Stimulated activated naive CD8-positive, alpha-beta T cell treated with anti-CD3 and anti-CD28 coated beads, Interleukin-15, Interleukin-2, amounts not matched to agents 100 U/mL and 50 U/mL, for 24 hours (primary cell): ENCODE results near the gene DNAAF8.
"Not testable (repeated sequence)": the region's sequence is repeated elsewhere in the genome, so short reads cannot be mapped to it uniquely, and the experiment has no call there.

ENCODE experiments used
- ATAC-seq: fragments of 150-1000 bp; cut with Tn5 transposase; one replicate; pipeline ENCODE4 v1.10.0; 2021
- DNase-seq: peaks from one replicate; pipeline ENCODE4 v3.0.0; 2021

Gene DNAAF8

DNA sequence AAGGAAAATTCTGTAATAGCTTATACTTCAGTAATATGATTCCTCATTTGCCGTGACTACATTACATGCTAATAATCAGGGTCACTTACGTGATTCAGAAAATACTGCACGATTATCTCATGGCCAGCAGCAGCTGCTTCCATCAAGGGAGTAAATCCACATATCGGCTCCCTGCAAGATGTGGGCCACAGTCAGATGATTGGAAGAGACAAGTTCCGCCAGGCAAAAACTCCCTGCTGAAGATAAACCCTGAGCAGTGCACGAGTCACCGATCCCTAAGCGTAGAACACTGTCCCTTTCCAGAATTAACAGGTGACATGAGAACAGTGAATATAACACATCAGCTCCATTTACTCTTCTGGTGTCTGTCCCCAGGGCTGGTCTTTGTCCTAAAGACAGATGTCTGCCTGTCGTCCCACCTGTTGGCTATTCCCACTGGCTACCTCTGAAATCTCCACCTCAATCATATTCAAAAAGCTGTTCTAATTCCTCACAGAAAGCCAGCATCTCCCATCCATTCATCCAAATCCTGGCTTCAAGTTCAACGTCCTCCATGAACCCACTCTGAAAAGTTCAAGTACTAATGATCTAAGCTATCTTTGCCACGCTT, 9.6 kb upstream of the DNAAF8 start:
- no peak for ATAC-seq
- no peak for DNase-seq

DNA sequence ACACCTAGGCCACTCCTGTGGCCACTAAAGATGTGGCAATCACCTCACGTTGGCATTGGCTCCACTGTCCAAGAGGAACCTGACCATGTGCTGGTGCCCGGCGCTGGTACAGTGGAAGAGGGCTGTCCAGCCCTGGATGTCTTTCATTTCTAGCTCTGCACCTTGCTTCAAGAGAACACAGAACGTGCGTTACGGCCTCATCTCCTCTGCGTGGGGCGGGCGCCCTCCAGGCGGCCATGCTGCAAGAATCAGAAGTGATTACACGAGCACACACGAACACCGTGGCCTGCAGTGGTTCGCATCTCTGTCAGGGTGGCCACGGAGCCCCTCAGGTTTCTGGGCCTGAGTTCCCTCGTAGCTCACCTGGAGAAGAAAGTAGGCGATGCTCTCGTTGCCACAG, 7.7 kb upstream of the DNAAF8 start:
- no peak for ATAC-seq
- no peak for DNase-seq

DNA sequence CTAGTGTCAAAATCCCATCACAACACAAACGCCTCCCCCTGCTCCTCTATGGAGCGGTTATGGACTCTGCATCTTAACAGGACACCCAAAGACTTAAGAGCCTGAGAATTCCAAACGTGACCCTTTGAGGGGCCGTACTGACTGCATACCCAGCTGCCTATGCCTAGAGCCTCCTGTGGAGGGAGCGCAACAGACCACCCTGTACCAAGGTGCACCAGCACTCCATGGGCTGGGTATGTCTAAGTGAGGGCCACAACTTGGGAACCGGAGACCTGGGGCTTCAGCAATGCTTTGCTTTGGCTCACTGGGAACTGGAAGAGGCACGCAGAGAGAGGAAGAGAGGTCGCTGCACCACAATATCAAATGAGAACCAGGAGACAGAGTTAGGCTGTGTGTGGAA, 5.7 kb upstream of the DNAAF8 start:
- no peak for ATAC-seq
- no peak for DNase-seq

DNA sequence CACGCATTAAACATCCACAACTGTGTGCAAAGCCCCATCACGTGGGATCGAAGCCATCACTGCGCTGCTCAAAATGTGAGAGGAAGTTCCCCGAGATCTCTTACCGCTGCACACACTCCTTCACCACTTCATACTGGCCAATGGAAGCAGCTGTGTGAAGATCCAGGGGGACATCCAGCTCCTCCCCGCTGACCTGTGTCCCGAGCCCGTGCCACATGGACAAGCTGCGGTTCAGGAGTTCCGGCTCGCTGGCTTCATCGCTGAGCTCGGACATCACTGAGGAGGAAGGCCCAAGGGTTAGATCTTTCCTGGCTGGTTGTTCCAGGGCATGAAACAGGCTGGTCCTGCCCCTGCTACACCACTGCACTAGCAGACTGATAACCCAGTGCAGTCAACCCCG, 4.5 kb upstream of the DNAAF8 start:
- DNase-seq (no peak), ATAC-seq (no peak)

DNA sequence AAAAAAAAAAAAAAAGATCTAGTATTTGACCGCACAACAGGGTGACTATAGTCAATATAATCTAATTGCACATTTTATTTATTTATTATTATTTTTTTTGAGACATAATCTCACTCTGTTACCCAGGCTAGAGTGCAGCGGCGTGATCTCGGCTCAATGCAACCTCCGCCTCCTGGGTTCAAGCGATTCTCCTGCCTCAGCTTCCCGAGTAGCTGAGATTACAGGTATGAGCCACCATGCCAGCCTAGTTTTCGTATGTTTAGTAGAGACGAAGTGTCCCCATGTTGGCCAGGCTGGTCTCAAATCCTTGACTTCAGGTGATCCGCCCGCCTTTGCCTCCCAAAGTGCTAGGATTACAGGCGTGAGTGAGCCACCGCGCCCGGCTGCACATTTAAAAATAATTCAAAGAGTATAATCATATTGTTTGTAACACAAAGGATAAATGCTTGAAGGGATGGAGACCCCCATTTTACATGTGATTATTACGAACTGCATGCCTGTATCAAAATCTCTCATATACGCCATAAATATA, 1.1 kb upstream of the DNAAF8 start:
- DNase-seq (no peak), ATAC-seq (no peak)

DNA sequence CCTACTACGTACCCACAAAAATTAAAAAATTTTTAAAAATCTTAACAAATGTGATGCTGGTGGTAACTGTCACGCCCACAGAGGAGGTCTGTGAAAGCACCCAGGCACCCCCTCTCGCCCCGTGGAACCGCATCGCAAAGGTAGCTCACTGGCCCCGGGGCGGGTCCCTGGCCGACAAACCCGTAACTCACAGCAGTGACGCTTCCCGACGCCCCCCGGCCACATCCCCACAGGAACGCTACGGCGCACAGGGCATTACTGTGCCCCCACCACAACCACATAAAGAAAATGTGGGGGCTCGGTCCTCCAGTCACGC, 632 bp upstream of the DNAAF8 start:
- ATAC-seq (no peak), DNase-seq (peak; percentile 48)

DNA sequence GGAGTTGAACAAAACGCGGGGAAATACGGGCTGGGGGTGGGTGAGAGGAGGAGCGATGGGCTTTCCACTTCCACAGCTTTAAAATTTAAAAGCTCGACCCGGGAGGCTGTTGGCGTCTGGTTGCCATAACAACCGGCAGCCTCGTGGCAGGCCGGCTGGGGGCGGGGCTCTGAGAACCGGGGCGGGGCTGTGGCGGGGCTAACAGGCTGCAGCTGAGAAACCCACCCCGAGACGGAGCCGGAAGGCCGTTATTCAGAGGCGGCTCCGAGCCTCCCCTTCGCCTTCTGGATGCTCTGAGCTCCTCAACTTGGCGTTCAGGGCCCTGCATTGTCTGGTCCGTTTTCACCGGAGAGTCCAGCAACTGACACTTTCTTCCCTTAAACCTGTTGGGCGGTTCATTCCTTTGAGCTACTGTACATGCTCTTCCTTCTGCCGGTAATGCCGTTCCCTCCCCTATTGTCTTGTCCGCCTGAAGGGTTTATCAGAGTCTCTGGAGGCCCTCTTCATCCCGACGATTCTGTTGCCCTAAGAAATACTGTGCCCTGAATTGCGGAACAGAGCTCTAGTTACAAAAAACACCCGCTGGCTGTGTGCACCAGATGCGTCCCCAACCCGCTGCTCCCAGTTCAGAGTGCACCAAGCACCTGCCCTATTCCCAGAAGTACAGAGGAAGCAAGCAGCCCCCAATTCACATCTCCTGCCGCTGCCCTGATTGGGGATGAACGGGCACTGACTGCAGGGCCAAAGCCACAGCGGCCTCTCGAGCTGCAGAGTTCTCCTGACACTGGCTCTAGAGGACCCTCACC, 596 bp downstream of the DNAAF8 start:
- ATAC-seq (peak; percentile 77), DNase-seq (peak; percentile 97)

DNA sequence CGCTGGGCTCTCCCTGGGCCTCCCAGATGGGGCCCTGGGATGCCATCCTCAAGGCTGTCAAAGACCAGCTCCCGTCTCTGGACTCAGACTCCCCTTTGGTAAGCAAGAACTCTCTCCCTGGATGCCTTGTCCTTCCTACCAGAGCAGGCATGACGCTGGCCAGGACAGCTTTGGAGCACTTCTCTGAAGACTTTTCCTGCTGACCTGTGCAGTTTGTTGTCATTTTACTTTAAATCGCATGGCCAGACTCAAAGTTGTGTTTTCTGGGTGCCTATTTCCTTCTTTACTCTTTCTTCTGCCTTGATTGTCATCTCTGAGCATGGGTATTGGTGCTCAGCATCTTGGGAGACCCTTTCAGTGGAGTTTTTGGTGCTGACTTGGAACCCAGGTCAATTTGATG, 2.2 kb downstream of the DNAAF8 start:
- ATAC-seq: no peak
- DNase-seq: no peak

DNA sequence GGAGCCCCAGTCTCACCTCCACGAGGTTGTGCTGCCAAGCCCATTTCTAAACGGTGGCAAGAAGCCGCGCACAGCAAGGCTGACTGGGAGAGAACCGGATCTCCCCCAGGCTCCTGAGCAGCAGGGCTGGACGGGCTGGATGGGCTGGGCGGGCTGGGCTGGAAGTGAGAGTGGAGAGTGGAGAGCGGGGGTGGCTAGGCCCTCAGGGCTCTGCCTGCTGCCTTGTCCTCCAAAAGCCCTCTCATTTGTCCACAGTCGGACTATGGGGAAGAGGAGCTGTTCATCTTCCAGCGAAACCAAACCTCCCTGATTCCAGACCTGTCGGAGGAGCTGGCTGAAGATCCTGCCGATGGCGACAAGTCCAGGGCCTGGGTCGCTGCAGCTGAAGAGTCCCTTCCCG, 3.2 kb downstream of the DNAAF8 start:
- ATAC-seq: no peak

DNA sequence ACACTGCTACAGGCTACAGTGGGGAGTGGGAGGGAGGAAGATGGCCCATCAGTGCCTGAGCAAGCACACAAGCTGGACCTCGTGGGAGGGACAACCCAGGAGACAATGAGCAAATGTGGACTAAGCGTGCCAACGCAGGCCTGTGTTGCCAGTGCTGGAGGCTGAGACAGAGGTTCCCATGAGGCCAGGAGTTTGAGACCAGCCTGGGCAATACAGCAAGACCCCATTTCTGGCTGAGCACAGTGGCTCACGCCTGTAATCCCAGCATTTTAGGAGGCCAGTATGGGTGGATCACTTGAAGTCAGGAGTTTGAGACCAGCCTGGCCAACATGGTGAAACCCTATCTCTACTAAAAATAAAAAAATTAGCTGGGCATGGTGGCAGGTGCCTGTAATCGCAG, 4.0 kb downstream of the DNAAF8 start:
- not testable (repeated sequence) for ATAC-seq, DNase-seq

More for the DNA sequence above, 3.2 kb downstream of the DNAAF8 start:
- no peak for DNase-seq

DNA sequence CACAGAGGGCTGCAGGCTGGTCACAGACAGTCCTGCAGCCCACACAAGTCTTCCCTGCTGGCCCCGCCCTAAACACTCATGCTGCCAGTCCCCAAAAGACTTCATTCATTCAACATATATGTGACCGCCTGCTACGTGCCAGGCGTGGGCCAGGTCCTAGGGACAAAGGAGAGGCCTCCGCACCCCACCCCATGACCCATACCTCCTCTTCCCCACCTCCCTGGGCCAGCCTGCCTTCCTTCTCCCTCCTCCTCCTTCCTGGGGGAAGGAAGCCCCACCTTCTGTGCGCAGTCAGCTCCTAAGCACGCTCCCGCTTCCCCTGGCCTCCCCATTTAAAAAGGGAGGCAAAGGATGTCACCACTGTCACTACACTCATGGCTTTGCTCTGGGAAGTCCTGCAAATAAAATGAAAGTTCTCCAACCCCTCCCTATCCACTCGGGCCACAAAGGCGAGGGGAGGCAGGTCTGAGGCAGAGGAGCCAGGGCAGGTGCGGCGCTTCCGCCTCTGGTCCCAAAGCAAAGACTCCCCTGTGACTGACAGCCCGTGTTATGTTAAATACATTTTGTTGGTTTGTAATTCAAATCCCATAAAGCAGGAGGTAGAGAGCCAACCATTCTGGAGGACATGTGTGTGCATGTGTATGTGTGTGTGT, 9.0 kb downstream of the DNAAF8 start:
- DNase-seq: no peak
- ATAC-seq: no peak

DNA sequence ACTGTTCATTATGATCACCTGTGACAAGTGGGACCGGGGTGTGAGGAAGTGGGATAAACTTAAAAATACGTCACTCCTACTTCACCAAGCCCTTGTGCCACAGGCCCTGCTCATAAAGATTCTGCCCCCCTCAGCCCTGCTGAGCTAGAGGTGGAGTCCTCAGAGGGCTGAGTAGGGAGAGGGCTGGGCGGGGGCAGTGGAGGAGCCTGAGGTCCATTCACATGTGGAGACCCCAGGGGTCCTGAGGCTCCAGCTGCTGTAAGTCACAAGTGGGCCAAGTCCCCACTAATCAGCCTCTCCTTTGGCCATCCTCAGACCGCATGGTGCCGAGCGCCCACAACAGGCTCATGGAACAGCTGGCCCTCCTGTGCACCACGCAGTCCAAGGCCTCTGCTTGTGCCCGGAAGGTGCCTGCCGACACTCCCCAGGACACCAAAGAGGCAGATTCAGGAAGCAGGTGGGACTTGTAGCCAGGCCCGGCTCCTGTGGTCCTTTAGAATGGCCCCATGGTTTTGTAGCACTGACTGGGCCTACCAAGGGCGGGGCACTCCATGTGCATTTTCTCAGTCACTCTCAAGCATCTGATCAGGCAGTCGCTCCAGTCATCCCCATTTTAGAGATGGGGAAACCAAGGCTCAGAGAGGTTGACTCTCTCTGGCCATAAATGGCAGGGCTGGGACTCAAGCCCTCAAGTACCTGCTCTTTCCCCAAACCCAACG, 10.4 kb downstream of the DNAAF8 start:
- DNase-seq: no peak
- no peak for ATAC-seq

DNA sequence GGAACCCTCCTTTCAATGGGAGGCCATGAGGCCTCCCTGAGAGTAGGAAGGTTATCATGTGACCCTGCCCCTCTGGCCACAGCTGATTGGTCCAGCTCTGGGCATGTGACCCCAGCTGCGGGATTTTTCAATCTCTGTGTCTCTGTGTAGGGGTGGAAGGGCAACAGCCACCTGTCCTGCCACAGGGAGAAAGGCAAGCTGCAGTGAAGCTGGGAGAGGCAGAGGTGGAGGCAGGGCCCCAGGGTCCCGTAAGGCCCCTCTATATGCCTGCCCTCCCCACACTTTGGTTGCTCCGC, 10.9 kb downstream of the DNAAF8 start:
- no peak for DNase-seq
- no peak for ATAC-seq

DNA sequence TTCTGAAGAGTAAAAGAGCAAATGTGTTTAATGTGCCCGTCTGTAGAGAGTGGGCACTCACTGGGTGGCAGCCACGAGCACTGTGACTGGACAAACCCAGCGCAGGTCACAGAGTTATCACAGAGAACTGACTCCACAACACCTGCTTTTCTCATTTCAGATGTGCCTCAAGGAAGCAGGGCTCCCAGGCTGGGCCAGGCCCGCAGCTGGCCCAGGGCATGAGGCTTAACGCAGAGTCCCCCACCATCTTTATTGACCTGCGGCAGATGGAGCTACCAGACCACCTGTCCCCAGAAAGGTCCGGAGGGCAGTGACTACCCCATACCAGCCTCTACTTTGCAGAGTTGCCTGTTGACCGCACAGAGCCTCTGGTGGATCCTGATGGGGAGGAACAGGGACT, 11.9 kb downstream of the DNAAF8 start:
- ATAC-seq: no peak
- DNase-seq: no peak

DNA sequence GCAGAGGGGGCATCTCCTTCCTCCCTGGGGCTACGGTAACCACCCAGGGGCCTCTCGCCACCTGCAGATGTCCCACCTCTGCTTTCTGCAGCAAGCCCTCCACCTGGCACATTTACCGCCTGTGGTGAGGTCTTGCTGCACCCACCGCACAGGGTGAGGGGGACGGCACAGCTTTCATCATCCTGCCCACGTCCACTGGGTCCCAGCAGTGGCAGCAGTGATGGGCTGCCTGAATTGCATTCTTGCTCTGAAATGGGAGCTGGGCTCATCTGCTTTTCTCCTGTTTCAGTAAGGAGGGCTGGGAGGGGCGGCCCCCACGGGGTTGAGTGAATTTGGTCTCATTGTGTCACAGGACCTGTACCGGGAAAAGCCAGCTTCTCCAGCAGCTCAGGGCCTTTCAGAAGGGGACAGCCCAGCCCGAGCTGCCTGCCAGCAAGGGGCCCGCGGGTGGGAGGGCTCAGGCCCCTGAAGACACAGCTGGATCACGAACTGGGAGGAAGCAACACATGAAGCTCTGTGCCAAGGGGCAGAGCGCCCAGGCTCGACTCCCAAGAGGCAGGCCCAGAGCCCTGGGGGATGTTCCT, 12.7 kb downstream of the DNAAF8 start:
- ATAC-seq: no peak

DNA sequence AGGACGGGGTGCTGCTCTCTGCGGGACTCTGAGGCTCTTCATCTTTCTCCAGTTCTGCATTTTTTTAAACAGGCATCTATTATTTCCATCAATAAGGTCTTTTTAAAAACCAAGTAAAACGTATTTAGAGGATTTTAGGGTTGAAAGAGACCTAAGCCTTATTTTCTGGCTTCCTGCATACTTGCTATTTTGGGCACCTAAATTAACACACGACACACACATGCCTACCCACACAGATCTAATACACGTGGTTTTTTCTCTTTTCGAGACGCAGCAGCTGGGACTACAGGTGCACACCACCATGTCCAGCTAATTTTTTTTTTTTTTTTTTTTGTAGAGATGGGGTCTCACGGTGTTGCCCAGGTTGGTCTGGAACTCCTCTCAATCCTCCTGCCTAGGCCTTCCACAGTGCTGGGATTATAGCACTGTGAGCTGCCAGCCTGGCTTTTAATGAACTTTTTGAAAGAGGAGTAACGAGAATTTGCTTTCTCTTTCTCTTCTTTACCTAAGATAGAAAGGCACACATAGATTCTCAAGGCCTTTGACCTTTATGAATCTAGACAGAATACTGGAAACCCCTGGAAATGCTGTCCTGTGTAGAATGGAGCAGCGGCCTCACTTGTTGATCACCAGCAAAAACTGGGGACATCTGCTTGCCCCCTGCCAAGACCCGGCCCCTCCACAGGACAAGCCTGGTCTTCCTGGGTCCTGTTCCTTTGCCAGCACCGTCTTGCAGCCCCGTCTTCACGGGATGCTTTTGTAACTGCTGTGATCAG, 13.8 kb downstream of the DNAAF8 start:
- DNase-seq (no peak), ATAC-seq (no peak)

More for the DNA sequence above, 12.7 kb downstream of the DNAAF8 start:
- no peak for DNase-seq

DNA sequence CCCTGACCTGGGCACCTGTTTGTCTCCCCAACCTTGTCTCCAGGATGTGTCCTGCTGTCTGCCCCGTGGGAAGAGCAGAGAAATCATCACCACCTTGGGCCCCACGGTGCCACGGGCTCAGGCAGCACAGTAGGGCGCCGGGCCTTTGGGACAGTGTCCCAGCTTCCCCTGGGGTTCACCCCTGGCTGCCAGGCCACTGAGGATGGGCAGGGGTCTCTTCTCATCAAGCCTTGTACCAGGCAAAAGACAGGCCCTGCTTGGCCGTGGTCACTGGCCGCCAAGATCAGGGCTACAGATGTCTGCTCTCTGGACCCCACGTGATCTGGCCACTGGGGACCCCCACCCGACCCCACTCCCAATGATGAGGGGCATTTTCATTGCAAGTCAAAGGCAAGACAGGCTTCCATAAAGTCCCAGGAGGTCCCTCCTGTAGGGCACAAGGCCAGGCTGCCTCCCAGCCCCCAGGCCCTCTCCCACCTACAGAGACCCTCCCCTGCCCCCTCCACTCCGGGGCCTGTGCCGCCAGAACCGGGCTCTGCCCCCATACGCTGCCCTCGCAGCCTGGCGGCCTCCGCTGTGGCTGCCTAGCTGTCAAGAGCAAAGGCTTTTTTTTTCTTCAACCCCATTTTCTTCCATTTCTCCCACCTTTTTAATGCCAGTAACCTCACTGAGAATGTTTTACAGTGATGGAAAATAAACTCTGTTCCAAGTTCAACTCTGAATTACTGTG, 14.5 kb downstream of the DNAAF8 start:
- DNase-seq (no peak), ATAC-seq (no peak)

DNA sequence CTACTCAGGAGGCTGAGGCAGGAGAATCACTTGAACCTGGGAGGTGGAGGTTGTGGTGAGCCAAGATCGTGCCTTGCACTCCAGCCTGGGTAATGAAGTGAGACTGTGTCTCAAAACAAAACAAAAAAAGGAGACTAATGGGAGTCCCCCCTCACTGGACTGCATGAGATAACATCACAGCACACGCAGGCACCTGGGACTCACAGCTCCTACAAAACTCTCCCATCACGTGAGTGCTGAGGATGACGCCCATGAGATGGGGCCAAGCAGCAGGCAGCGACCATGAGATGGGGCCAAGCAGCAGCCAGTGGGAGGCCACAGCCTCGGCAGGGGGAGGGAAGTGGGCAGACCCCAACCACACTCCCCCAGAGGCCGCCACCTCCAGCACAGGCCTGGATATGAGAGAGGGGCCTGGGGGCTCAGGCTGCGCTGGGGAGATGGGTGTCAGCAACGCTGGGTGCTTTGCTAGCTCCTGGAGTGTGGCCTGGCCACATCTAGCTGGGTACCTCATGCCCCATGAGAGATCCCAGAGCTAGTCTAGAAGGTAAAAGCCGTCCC, 15.4 kb downstream of the DNAAF8 start:
- no peak for ATAC-seq
- no peak for DNase-seq

DNA sequence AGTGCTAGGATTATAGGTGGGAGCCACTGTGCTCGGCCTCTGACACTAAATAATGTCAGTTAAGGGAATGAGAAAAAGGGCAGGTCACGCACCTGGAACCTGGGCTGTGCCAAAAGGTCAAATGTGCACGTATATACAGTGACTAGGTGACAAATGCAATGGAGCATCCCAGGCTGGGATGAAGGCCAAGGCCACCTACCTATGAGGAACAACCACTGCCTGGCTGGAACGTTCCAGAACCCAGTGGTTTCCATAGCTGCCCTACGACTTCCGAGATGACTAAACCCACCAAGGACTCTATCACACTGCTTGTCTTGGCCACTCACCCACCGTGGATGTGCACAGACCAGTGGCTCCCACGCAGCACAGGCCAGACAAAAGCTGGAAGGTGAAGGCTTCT, 16.6 kb downstream of the DNAAF8 start:
- no peak for DNase-seq
- ATAC-seq: no peak

DNA sequence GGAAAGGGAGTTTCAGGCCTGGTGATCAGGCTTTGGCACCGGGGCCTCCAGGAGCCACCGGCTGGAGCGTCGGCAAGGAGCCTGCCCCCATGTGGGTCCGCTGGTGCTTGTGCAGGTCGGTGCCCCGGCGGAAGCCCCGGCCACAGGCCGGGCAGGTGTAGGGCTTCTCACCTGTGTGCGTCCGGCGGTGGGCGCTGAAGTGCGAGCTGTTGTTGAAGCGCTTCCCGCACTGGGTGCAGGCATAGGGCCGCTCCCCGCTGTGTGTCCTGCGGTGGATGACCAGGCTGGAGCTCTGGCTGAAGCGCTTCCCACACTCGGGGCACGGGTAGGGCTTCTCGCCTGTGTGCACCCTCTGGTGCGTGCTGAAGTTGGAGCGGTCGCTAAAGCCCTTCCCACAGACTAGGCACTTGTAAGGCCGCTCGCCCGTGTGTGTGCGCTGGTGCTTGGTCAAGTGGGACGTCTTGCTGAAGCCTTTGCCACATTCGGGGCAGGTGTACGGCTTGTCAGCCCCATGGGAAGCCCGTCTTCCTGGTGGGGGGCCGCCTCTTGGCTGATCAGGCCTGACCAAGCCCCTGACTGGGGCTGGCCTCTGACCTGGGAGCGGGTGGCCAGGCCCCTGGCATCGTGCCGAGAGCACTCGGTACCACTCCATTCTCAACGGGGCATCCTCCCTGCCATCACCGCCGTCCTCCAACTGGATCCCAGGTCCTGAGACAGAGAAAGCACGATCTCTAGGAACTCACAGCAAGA, 18.2 kb downstream of the DNAAF8 start:
- ATAC-seq (no peak), DNase-seq (no peak)
